NCI-H1436 (cell line): ENCODE measurements around the gene R3HDM1.
"Not testable (repeated sequence)": the region's sequence is repeated elsewhere in the genome, so short reads cannot be mapped to it uniquely, and the experiment has no call there.

ENCODE experiments used
- DNase-seq: peaks from one replicate; lab custom pipeline; 2025; lab: John Stamatoyannopoulos, UW

Gene R3HDM1

DNA sequence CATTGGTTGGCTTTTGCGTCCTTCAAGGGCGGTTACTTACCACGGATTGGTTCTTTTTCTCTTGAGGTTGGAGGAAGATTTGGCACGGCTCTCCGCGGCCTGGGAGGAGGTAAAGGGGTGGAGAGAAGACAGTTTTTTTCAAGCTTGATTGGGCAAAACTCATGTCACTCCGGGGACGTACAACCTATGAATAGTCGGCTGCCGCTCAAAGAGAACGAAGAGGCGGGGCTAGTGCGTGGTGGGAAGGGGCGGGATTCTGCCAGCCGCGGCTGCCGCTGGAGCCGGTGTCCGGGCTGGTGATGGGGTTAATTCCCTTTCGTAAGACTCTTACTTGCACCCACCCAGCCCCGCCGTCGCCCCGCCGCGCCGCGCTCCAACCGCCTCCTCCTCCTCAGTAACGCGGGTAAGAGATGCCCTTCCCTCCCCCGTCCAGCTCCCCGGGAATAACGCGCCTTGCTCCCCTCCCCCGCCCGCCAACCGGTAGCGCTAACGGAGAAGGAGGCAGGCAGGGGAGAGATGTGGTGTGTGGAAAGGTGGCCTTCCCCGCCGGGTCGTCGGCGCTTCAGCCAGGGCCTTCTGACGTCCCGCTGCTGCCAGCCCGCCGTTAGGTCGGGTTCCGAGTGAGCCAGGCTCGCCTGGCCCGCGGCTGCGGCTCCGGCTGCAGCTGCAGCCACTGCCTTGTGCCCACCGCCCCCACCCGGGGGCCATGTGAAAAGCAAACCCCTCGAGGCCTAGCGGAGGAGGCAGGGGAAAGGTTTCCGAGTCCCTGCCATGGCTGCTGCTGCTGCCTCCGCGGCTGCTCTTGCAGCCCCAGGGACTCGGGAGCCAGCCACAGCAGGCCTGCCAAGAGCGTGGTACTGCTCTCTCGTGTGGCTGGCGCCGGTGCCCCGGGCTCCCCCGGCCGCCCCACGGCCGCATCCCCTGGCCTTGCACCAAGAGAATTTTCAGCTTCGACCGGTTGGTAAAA, at the start of gene R3HDM1:
Gene R3HDM1 (plus strand): TSS at position 254 of the 967 bp plus-strand sequence. CDS start 73,362 bp downstream, outside the sequence.
- DNase-seq = peak; percentile 99

DNA sequence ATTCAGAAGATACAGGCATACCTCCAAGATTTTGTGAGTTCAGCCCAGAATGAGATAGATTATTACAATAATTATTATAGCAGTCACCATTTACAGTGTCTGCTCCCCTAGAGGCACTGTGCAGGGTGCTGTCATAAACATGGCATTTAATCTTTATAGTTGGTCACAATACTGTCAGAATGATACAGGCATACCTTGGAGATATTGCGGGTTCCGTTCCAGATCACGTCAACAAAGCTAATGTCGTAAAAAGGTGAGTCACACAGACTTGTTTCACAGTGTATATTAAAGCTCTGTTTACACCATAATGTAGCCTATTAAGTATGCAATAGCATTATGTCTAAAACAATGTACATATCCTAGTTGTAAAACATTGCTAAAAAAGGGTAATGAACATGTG, 45.8 kb upstream of the R3HDM1 start:
- no peak for DNase-seq

- DNase-seq = no peak
Observed at GRCh38 chr2:135490376-135490775, 40.9 kb upstream of the R3HDM1 start.

DNA sequence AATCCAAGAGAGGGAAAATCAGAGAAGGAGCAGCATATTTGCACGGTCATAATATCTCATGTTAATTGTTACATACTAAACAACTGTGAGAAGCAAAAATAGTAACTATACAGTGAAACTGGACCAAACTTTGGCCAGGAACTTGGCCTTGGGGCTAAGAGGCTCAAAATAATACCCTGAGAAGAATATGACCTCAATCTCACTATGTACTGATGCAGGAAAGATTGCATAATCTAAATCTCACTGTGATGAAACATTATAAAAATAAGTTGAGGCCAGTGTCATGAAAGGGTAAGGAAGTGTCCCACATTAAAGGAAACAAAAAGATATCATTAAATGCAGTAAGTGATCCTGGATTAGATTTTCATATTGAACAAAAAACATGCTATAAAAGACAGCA, 36.8 kb upstream of the R3HDM1 start:
- no peak for DNase-seq

- DNase-seq = no peak
Observed at GRCh38 chr2:135494917-135495316, 36.4 kb upstream of the R3HDM1 start.

GRCh38 chr2:135498588-135498987, 32.7 kb upstream of the R3HDM1 start:
- not testable (repeated sequence) for DNase-seq

GRCh38 chr2:135504811-135505210, 26.5 kb upstream of the R3HDM1 start:
- DNase-seq = no peak

GRCh38 chr2:135510577-135510976, 20.7 kb upstream of the R3HDM1 start:
- no peak for DNase-seq

- DNase-seq = no peak
Observed at GRCh38 chr2:135512099-135512498, 19.2 kb upstream of the R3HDM1 start.

GRCh38 chr2:135525786-135526185, 5.5 kb upstream of the R3HDM1 start:
- no peak for DNase-seq

DNA sequence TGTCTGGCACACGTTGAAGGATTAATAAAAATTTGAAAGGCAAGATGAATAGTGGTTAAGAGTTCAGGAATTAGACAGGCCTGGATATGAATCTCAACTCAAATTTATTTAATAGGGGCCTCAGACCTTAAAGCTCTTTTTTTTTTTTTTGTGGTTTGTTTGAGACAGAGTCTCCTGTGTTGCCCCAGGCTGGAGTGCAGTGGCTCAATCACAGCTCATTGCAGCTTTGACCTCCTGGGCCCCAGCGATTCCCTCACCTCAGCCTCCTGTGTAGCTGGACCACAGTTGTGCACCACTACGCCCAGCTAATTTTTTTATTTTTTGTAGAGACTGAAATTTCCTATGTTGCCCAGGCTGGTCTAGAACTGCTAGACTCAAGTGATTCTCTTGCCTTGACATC, 3.3 kb upstream of the R3HDM1 start:
- no peak for DNase-seq

DNA sequence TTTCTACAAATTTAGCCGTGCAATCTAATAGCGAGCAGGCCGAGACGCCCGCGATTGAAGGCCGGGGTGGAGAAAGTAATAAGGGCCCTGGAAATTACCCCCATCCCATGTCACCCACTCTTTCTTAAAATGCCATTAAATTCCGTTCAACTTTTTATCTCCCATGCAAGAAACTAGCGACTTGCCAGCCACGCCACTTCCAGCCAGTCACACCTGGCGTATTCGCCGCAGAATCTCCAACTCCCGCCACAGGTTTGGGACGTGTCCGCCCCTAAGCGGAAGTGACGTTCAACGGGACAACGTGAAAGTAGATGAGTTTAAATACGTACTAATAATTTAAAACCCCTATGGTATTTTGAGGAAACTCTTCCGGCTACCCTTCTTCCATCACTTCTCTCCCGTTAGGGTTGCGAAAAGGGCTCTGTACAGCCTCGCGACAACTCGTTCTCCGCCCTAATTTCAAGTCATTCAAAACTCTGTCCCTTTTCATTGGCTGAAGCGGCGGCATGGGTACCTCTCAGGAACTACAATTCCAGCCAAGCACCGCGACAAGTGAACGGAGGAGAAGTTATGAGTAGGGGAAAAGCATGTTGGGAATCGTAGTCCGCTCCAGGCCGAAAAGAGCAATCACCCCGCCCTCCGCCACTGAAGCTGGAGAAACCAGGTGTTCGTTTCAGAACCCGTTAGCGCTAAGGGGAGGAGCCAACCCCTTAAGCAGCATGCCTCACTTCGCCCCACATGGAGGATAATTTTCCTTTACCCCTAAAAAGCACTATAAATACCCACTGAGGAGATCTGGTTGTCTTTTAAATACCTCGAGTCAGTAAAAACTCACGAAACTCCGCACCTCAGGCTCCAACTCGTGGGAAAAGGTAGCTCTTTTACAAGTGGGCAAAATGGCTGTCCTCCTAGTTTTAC, 712 bp upstream of the R3HDM1 start, which contains the start of gene ZRANB3:
Gene ZRANB3 (minus strand): TSS at position 906 of the 918 bp plus-strand sequence.
- DNase-seq = peak; percentile 95

- DNase-seq = no peak
Observed at GRCh38 chr2:135532581-135532980, 1.3 kb downstream of the R3HDM1 start.

DNA sequence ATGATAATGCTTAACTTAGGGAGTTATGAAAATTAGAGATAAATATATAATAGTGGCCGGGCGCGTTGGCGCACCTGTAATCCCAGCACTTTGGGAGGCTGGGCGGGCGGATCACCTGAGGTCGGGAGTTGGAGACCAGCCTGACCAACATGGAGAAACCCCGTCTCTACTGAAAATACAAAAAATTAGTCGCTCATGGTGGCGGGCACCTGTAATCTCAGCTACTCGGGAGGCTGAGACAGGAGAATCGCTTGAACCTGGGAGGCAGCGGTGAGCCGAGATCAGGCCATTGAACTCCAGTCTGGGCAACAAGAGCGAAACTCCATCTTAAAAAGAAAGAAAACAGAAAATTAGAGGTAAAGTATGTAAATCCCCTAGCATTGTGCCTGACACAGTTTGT, 2.3 kb downstream of the R3HDM1 start:
- not testable (repeated sequence) for DNase-seq

DNA sequence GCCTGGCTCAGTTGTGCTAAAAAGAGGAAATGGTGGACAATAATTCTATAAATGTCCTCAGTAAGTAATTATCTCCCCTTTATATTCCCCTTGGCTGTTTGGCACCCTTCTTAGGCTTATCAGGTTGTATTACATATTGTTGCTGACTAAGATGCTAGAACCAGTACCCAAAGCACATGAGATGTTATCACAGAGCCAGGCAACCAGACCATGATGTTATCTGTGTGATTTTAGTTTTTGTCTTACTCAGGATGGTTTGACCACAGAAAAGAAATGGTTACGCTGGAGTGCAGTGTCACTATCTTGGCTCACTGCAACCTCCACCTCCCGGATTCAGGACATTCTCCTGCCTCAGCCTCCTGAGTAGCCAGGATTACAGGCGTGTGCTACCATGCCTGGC, 15.2 kb downstream of the R3HDM1 start:
- DNase-seq = no peak

DNA sequence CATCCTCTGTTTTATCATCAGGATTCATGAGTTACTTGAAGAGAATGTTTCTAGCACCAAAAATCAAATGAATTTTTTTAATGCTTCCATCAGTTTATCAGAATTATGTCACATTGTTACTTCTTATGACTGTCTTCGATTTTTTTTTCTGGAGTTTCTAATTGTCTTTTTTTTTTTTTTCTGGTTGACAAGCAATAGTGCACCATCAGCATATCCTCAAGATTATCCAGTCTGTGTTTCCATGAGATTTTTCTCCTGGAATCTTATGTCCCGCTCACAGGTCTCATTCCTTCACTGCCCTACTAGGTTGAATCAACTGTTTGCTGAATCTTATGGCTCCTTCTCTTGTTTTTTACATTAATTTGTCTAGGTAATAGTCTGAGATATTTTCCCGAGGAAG, 16.0 kb downstream of the R3HDM1 start:
- no peak for DNase-seq

GRCh38 chr2:135551356-135551755, 20.1 kb downstream of the R3HDM1 start:
- DNase-seq = no peak

- no peak for DNase-seq
Observed at GRCh38 chr2:135552887-135553286, 21.6 kb downstream of the R3HDM1 start.

- no peak for DNase-seq
Observed at GRCh38 chr2:135555311-135555710, 24.0 kb downstream of the R3HDM1 start.

- DNase-seq = no peak
Observed at GRCh38 chr2:135557530-135557929, 26.2 kb downstream of the R3HDM1 start.

GRCh38 chr2:135561925-135562324, 30.6 kb downstream of the R3HDM1 start:
- DNase-seq = no peak

- no peak for DNase-seq
Observed at GRCh38 chr2:135563793-135564192, 32.5 kb downstream of the R3HDM1 start.

GRCh38 chr2:135570884-135571283, 39.6 kb downstream of the R3HDM1 start:
- DNase-seq = no peak
